K562 (cell line): ENCODE data around the gene CACNB2. TPM values are rescaled to one million over a fixed set of nuclear protein-coding genes. Genes with fewer than 3 reads are reported as not detected.

ENCODE experiments used
- STAG1 ChIP-seq: sonication (generic); formaldehyde crosslinking; IDR thresholded peaks from 2 replicates; pipeline ENCODE4 v1.5.0; 2020; ENCODE audit warnings: missing genetic modification reagents, borderline replicate concordance
- polyA plus RNA-seq, 8 experiments: library from polyadenylated mRNA; depleted of rRNA in 4 of 8; stranded (reverse) in 5 of 8; unstranded in 3 of 8; fragments of >200 nt; fragmentation: Nextera tagmentation in 2 of 8; fragmentation: Illumina TruSeq in 1 of 8; extraction: Ambion mirVana in 2 of 8; extraction: Trizol in 1 of 8; gene quantifications; 2 replicates each; pipeline versions ENCODE4 v1.2.1 to v1.2.3, GENCODE V29; 2011 to 2014; ENCODE audit warnings: inconsistent platforms in 1 of 8, missing spikeins in 1 of 8
- total RNA-seq, 7 experiments: library from RNA; depleted of rRNA in 6 of 7; stranded (reverse); fragments of >200 nt in 6 of 7; fragmentation: Illumina TruSeq in 2 of 7; extraction: Trizol in 2 of 7; gene quantifications; 2 replicates each; pipeline versions ENCODE4 v1.2.1 to v1.2.3, GENCODE V29; 2011 to 2021; ENCODE audit warnings: low replicate concordance in 1 of 7
- TF ChIP-seq, protein P1 (sequence below): fragments of 450-650 bp; IDR thresholded peaks from 2 replicates; pipeline ENCODE4 v1.6.1; 2016; ENCODE audit warnings: mild to moderate bottlenecking, moderate library complexity

The CACNB2 gene
- total and polyA plus RNA-seq, 9 of the 15 experiments (the other 6 are each of a cell fraction or from before 2014, with no cell fraction given) = 1.8 to 2.2 TPM; not detected in 7

DNA sequence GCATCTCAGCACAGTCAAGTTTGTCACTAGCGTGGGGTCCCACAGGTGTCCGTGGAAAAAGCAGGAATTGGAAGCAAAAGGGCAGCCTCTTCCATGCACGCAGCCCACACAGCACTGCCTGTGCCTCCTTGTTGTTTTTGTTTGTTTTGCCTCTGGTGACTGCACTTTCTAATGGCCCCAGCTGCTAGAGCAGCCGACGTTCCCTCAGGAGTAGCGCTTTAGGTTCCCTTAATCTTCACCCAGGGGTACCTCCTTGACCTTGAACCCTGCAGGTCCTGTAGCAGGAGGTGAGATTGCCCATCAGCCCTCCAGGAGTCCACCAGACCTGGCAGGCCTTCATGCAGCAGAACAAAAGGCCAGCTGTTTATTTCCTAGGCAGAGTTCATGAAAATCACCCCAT, 210.1 kb downstream of the CACNB2 start (continued):
- TF ChIP-seq STAG1 (CRISPR knock-in tag) = no peak
- TF ChIP-seq, protein P1, sequence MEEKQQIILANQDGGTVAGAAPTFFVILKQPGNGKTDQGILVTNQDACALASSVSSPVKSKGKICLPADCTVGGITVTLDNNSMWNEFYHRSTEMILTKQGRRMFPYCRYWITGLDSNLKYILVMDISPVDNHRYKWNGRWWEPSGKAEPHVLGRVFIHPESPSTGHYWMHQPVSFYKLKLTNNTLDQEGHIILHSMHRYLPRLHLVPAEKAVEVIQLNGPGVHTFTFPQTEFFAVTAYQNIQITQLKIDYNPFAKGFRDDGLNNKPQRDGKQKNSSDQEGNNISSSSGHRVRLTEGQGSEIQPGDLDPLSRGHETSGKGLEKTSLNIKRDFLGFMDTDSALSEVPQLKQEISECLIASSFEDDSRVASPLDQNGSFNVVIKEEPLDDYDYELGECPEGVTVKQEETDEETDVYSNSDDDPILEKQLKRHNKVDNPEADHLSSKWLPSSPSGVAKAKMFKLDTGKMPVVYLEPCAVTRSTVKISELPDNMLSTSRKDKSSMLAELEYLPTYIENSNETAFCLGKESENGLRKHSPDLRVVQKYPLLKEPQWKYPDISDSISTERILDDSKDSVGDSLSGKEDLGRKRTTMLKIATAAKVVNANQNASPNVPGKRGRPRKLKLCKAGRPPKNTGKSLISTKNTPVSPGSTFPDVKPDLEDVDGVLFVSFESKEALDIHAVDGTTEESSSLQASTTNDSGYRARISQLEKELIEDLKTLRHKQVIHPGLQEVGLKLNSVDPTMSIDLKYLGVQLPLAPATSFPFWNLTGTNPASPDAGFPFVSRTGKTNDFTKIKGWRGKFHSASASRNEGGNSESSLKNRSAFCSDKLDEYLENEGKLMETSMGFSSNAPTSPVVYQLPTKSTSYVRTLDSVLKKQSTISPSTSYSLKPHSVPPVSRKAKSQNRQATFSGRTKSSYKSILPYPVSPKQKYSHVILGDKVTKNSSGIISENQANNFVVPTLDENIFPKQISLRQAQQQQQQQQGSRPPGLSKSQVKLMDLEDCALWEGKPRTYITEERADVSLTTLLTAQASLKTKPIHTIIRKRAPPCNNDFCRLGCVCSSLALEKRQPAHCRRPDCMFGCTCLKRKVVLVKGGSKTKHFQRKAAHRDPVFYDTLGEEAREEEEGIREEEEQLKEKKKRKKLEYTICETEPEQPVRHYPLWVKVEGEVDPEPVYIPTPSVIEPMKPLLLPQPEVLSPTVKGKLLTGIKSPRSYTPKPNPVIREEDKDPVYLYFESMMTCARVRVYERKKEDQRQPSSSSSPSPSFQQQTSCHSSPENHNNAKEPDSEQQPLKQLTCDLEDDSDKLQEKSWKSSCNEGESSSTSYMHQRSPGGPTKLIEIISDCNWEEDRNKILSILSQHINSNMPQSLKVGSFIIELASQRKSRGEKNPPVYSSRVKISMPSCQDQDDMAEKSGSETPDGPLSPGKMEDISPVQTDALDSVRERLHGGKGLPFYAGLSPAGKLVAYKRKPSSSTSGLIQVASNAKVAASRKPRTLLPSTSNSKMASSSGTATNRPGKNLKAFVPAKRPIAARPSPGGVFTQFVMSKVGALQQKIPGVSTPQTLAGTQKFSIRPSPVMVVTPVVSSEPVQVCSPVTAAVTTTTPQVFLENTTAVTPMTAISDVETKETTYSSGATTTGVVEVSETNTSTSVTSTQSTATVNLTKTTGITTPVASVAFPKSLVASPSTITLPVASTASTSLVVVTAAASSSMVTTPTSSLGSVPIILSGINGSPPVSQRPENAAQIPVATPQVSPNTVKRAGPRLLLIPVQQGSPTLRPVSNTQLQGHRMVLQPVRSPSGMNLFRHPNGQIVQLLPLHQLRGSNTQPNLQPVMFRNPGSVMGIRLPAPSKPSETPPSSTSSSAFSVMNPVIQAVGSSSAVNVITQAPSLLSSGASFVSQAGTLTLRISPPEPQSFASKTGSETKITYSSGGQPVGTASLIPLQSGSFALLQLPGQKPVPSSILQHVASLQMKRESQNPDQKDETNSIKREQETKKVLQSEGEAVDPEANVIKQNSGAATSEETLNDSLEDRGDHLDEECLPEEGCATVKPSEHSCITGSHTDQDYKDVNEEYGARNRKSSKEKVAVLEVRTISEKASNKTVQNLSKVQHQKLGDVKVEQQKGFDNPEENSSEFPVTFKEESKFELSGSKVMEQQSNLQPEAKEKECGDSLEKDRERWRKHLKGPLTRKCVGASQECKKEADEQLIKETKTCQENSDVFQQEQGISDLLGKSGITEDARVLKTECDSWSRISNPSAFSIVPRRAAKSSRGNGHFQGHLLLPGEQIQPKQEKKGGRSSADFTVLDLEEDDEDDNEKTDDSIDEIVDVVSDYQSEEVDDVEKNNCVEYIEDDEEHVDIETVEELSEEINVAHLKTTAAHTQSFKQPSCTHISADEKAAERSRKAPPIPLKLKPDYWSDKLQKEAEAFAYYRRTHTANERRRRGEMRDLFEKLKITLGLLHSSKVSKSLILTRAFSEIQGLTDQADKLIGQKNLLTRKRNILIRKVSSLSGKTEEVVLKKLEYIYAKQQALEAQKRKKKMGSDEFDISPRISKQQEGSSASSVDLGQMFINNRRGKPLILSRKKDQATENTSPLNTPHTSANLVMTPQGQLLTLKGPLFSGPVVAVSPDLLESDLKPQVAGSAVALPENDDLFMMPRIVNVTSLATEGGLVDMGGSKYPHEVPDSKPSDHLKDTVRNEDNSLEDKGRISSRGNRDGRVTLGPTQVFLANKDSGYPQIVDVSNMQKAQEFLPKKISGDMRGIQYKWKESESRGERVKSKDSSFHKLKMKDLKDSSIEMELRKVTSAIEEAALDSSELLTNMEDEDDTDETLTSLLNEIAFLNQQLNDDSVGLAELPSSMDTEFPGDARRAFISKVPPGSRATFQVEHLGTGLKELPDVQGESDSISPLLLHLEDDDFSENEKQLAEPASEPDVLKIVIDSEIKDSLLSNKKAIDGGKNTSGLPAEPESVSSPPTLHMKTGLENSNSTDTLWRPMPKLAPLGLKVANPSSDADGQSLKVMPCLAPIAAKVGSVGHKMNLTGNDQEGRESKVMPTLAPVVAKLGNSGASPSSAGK = no peak
